Measurements from ENCODE around the gene TMEM178B.

DNA sequence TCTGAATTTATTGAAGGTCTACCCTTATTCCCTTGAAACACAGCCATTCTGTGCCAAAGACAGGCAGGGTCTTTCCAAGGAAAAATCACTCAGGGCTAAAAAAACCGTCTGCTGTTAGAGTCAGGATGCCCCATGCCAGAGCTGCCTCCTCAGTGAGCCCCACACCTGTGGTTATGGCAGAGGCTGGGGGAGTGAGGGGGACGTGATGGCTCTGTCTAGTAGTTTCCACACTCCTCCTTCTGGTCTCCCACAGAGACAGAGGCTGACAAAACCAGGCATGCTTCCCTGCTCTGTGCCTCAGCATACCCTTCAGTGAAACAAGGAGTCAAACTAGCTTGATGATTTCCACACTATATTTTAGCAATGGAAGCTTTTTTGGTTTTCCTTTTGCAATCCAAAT, 365.3 kb downstream of the TMEM178B start:
- TF ChIP-seq POLR2AphosphoS5 (IDR thresholded peaks at IDR 0.05; ENCODE audit: low read depth), result no peak
- no peak for TF ChIP-seq SPI1 (IDR thresholded peaks at IDR 0.05; ENCODE audit: borderline replicate concordance, low read depth)
- TF ChIP-seq, protein P1, sequence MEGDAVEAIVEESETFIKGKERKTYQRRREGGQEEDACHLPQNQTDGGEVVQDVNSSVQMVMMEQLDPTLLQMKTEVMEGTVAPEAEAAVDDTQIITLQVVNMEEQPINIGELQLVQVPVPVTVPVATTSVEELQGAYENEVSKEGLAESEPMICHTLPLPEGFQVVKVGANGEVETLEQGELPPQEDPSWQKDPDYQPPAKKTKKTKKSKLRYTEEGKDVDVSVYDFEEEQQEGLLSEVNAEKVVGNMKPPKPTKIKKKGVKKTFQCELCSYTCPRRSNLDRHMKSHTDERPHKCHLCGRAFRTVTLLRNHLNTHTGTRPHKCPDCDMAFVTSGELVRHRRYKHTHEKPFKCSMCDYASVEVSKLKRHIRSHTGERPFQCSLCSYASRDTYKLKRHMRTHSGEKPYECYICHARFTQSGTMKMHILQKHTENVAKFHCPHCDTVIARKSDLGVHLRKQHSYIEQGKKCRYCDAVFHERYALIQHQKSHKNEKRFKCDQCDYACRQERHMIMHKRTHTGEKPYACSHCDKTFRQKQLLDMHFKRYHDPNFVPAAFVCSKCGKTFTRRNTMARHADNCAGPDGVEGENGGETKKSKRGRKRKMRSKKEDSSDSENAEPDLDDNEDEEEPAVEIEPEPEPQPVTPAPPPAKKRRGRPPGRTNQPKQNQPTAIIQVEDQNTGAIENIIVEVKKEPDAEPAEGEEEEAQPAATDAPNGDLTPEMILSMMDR (IDR thresholded peaks at IDR 0.05; ENCODE audit: insufficient read depth, low read length), result no peak
